HUES6 (cell line): Measurements from ENCODE around the gene AKR1C4.
"Not testable (repeated sequence)": the region's sequence is repeated elsewhere in the genome, so short reads cannot be mapped to it uniquely, and the experiment has no call there.

ENCODE experiments used
- H3K27ac ChIP-seq: 2 replicates; pipeline ENCODE4 v1.7.0; 2013; ENCODE audit warnings: low read depth, mild to moderate bottlenecking, low read length, inconsistent platforms
- H3K27me3 ChIP-seq: 2 replicates; pipeline ENCODE4 v1.6.1; 2013; ENCODE audit warnings: low read length; ENCODE audit not compliant: control insufficient read depth, insufficient read depth
- H3K36me3 ChIP-seq: 2 replicates; pipeline ENCODE4 v1.6.1; 2013; ENCODE audit warnings: low read length; ENCODE audit not compliant: control insufficient read depth, insufficient read depth
- H3K4me1 ChIP-seq: 2 replicates; pipeline ENCODE4 v1.6.1; 2013; ENCODE audit warnings: low read length; ENCODE audit not compliant: control insufficient read depth, insufficient read depth
- H3K4me3 ChIP-seq: 2 replicates; pipeline ENCODE4 v1.5.1; 2013; ENCODE audit warnings: low read depth, low read length
- H3K9ac ChIP-seq: one replicate; pipeline ENCODE4 v1.6.1; 2013; ENCODE audit warnings: mild to moderate bottlenecking, low read length
- H3K9me3 ChIP-seq: 2 replicates; pipeline ENCODE4 v1.6.1; 2013; ENCODE audit warnings: low read depth, low read length; ENCODE audit not compliant: control insufficient read depth, insufficient read depth

AKR1C4 gene

GRCh38 chr10:5206799-5207198 is 10.2 kb downstream of the AKR1C4 start:
- Histone ChIP-seq H3K4me3 (no peak overlapping the region), H3K9me3 (peaks cover 15% of the 10 kb centered on the region), H3K9ac (no peak overlapping the region)

GRCh38 chr10:5209776-5210175 is 13.1 kb downstream of the AKR1C4 start:
- peaks cover 23% of the 10 kb centered on the region for H3K9me3 ChIP-seq
- not testable (repeated sequence) for H3K27me3 ChIP-seq, H3K27ac ChIP-seq, H3K36me3 ChIP-seq, H3K9ac ChIP-seq, H3K4me1 ChIP-seq, H3K4me3 ChIP-seq

More at GRCh38 chr10:5206799-5207198, 10.2 kb downstream of the AKR1C4 start:
- no peaks in the 10 kb centered on the region for H3K4me1 ChIP-seq
- no peaks in the 10 kb centered on the region for H3K27me3 ChIP-seq
- H3K27ac ChIP-seq, result no peak overlapping the region
- H3K36me3 ChIP-seq, result no peaks in the 10 kb centered on the region

- not testable (repeated sequence) for H3K27me3 ChIP-seq, H3K27ac ChIP-seq, H3K9ac ChIP-seq, H3K36me3 ChIP-seq, H3K4me1 ChIP-seq, H3K4me3 ChIP-seq
- peaks cover 23% of the 10 kb centered on the region for H3K9me3 ChIP-seq
Measured at GRCh38 chr10:5210261-5210660, 13.6 kb downstream of the AKR1C4 start.

GRCh38 chr10:5211696-5212536 is 15.3 kb downstream of the AKR1C4 start:
- Histone ChIP-seq H3K4me1 (no peaks in the 10 kb centered on the region), H3K9ac (no peak overlapping the region), H3K27ac (no peak overlapping the region), H3K36me3 (no peaks in the 10 kb centered on the region), H3K9me3 (peaks cover 28% of the 10 kb centered on the region), H3K27me3 (no peaks in the 10 kb centered on the region), H3K4me3 (no peak overlapping the region)

GRCh38 chr10:5216801-5217200 is 20.2 kb downstream of the AKR1C4 start:
- no peak overlapping the region for H3K9ac ChIP-seq
- peaks cover 21% of the 10 kb centered on the region for H3K9me3 ChIP-seq
- H3K27me3 ChIP-seq, result no peaks in the 10 kb centered on the region
- H3K4me1 ChIP-seq, result no peaks in the 10 kb centered on the region
- no peak overlapping the region for H3K4me3 ChIP-seq
- H3K27ac ChIP-seq, result no peak overlapping the region
- H3K36me3 ChIP-seq, result no peaks in the 10 kb centered on the region

- no peak overlapping the region for H3K9ac ChIP-seq
- no peak overlapping the region for H3K4me3 ChIP-seq
- no peaks in the 10 kb centered on the region for H3K27me3 ChIP-seq
- no peak overlapping the region for H3K27ac ChIP-seq
- H3K36me3 ChIP-seq, result no peaks in the 10 kb centered on the region
- H3K9me3 ChIP-seq, result peaks cover 16% of the 10 kb centered on the region
- H3K4me1 ChIP-seq, result no peaks in the 10 kb centered on the region
Measured at GRCh38 chr10:5219262-5219661, 22.6 kb downstream of the AKR1C4 start.

- H3K9ac ChIP-seq, H3K4me1 ChIP-seq, H3K4me3 ChIP-seq, H3K27ac ChIP-seq, H3K36me3 ChIP-seq, H3K27me3 ChIP-seq: not testable (repeated sequence)
- H3K9me3 ChIP-seq, result peaks cover 12% of the 10 kb centered on the region
Measured at GRCh38 chr10:5222942-5223341, 26.3 kb downstream of the AKR1C4 start.

GRCh38 chr10:5229019-5229418 is 32.4 kb downstream of the AKR1C4 start:
- Histone ChIP-seq H3K4me3 (no peak overlapping the region), H3K27me3 (no peaks in the 10 kb centered on the region), H3K9me3 (0 out of 2 replicates have a peak, but pooled peaks cover under 1% of the 10 kb centered on the region), H3K9ac (no peak overlapping the region), H3K4me1 (no peaks in the 10 kb centered on the region), H3K27ac (no peak overlapping the region), H3K36me3 (no peaks in the 10 kb centered on the region)

GRCh38 chr10:5233324-5233723 is 36.7 kb downstream of the AKR1C4 start:
- H3K27me3 ChIP-seq, result no peaks in the 10 kb centered on the region
- H3K4me1 ChIP-seq, result no peaks in the 10 kb centered on the region
- no peak overlapping the region for H3K9ac ChIP-seq
- no peak overlapping the region for H3K27ac ChIP-seq
- H3K9me3 ChIP-seq, result 0 out of 2 replicates have a peak, but pooled peaks cover 2% of the 10 kb centered on the region
- no peaks in the 10 kb centered on the region for H3K36me3 ChIP-seq
- H3K4me3 ChIP-seq, result no peak overlapping the region

- Histone ChIP-seq H3K27me3 (no peaks in the 10 kb centered on the region), H3K4me1 (no peaks in the 10 kb centered on the region), H3K9ac (no peak overlapping the region), H3K9me3 (0 out of 2 replicates have a peak, but pooled peaks cover 2% of the 10 kb centered on the region), H3K36me3 (no peaks in the 10 kb centered on the region), H3K27ac (no peak overlapping the region), H3K4me3 (no peak overlapping the region)
Measured at GRCh38 chr10:5234106-5234860, 37.6 kb downstream of the AKR1C4 start.

- H3K9ac ChIP-seq, H3K9me3 ChIP-seq, H3K36me3 ChIP-seq, H3K4me3 ChIP-seq, H3K27me3 ChIP-seq, H3K4me1 ChIP-seq, H3K27ac ChIP-seq: not testable (repeated sequence)
Measured at GRCh38 chr10:5237541-5237940, 40.9 kb downstream of the AKR1C4 start.
